ENCODE data around the gene PIAS4.
A peak's percentile ranks its signal among the peaks of the same experiment; 100 is the strongest.
"Not testable (repeated sequence)": the region's sequence is repeated elsewhere in the genome, so short reads cannot be mapped to it uniquely, and the experiment has no call there.

PIAS4 gene

DNA sequence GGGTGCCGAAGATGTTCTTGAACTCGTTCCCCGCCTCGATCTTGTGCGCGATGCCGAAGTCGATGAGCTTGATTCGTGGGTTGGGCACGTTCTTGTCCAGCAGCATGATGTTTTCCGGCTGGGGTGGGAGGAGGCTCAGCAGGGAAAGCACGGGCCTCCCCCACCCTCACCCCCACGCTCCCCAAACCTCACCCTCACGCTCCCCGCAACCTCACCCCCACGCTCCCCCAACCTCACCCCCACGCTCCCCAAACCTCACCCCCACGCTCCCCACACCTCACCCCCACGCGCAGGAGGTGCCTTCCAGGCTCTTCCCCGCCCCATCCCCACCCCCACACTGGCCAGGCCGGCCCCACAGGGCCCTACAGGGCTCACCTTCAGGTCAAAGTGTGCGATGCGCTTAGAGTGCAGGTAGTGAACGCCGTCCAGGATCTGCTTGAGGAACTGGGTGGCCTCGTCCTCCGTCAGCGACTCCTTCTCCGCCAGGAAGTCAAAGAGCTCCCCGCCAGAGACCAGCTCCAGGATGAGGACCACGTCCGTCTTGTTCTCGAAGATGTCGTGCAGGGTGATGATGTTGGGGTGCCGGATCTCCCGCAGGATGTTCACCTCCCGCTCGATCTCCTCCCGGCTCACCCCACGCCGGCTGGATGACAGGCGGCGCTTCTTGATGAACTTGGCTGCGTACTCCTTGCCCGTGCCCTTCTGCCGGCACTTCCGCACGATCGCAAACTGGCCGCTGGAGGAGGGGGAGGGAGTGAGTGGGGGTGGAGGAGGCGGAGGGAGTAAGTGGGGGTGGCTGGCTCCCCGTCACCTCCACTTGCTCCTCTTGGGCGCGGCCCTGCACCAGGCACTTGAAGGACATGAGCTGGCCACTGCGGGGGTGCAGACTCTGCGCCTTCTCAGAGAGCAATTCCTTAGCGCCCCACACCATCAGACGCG lies 43.0 kb upstream of the PIAS4 start:
- no peak overlapping the region for H3K4me3 ChIP-seq (ENCODE audit: low read depth, low read length)
- no peak for DNase-seq (ENCODE audit: low read depth)
- TF ChIP-seq, protein P1, sequence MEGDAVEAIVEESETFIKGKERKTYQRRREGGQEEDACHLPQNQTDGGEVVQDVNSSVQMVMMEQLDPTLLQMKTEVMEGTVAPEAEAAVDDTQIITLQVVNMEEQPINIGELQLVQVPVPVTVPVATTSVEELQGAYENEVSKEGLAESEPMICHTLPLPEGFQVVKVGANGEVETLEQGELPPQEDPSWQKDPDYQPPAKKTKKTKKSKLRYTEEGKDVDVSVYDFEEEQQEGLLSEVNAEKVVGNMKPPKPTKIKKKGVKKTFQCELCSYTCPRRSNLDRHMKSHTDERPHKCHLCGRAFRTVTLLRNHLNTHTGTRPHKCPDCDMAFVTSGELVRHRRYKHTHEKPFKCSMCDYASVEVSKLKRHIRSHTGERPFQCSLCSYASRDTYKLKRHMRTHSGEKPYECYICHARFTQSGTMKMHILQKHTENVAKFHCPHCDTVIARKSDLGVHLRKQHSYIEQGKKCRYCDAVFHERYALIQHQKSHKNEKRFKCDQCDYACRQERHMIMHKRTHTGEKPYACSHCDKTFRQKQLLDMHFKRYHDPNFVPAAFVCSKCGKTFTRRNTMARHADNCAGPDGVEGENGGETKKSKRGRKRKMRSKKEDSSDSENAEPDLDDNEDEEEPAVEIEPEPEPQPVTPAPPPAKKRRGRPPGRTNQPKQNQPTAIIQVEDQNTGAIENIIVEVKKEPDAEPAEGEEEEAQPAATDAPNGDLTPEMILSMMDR (IDR thresholded peaks at IDR 0.05; ENCODE audit: low read depth, low read length, missing control alignments) = no peak

GRCh38 chr19:3966051-3967017 lies 41.2 kb upstream of the PIAS4 start:
- TF ChIP-seq, protein P1 (IDR thresholded peaks at IDR 0.05; ENCODE audit: low read depth, low read length, missing control alignments) = no peak
- H3K4me3 ChIP-seq (ENCODE audit: low read depth, low read length) = no peak overlapping the region
- DNase-seq (ENCODE audit: low read depth) = no peak

- H3K4me3 ChIP-seq (ENCODE audit: low read depth, low read length); DNase-seq (ENCODE audit: low read depth): not testable (repeated sequence)
Observed at GRCh38 chr19:3967983-3968382, 39.6 kb upstream of the PIAS4 start.

GRCh38 chr19:3968556-3969434 lies 38.7 kb upstream of the PIAS4 start:
- H3K4me3 ChIP-seq (ENCODE audit: low read depth, low read length) = no peak overlapping the region
- DNase-seq (ENCODE audit: low read depth) = no peak
- TF ChIP-seq, protein P1 (IDR thresholded peaks at IDR 0.05; ENCODE audit: low read depth, low read length, missing control alignments) = no peak

- TF ChIP-seq, protein P1 (IDR thresholded peaks at IDR 0.05; ENCODE audit: low read depth, low read length, missing control alignments) = no peak
- peak overlapping the region; percentile 80 for H3K4me3 ChIP-seq (ENCODE audit: low read depth, low read length)
- no peak for DNase-seq (ENCODE audit: low read depth)
Observed at GRCh38 chr19:3969435-3970312, 37.9 kb upstream of the PIAS4 start.

- TF ChIP-seq, protein P1 (IDR thresholded peaks at IDR 0.05; ENCODE audit: low read depth, low read length, missing control alignments) = no peak
- peak overlapping the region; percentile 80 for H3K4me3 ChIP-seq (ENCODE audit: low read depth, low read length)
- DNase-seq (ENCODE audit: low read depth) = no peak
Observed at GRCh38 chr19:3970313-3970807, 37.2 kb upstream of the PIAS4 start.

All from GM12864 (cell line).